Ectodermal cell (in vitro differentiated cells): ENCODE data around the gene SPACA7.

Experiments
- H3K27ac ChIP-seq: 2 replicates; pipeline ENCODE4 v1.7.0; 2013; ENCODE audit warnings: mild to moderate bottlenecking, low read depth, low read length; ENCODE audit not compliant: insufficient read depth, poor library complexity, severe bottlenecking
- H3K27me3 ChIP-seq: 2 replicates; pipeline ENCODE4 v1.7.0; 2013; ENCODE audit warnings: mild to moderate bottlenecking, low read length; ENCODE audit not compliant: insufficient read depth, control insufficient read depth, poor library complexity, severe bottlenecking
- H3K36me3 ChIP-seq: one replicate; pipeline ENCODE4 v1.7.0; 2013; ENCODE audit warnings: low read length; ENCODE audit not compliant: control insufficient read depth, insufficient read depth
- H3K4me1 ChIP-seq: one replicate; pipeline ENCODE4 v1.7.0; 2013; ENCODE audit warnings: low read length; ENCODE audit not compliant: control insufficient read depth, insufficient read depth
- H3K4me3 ChIP-seq: 2 replicates; pipeline ENCODE4 v1.7.0; 2013; ENCODE audit warnings: low read depth, low read length, control low read depth; ENCODE audit not compliant: insufficient read depth
- H3K9me3 ChIP-seq: 2 replicates; pipeline ENCODE4 v1.7.0; 2013; ENCODE audit warnings: mild to moderate bottlenecking, low read length, moderate library complexity; ENCODE audit not compliant: control insufficient read depth
- WGBS, 2 experiments: methylation state at CpG; one replicate each; pipeline ENCODE4 v1.1.7; 2013; ENCODE audit warnings: missing lambda C conversion rate in 2 of 2; 5-methylcytosine and 5-hydroxymethylcytosine counted together

SPACA7 gene

GRCh38 chr13:112479389-112479788 is 103.2 kb downstream of the SPACA7 start:
- 86 to 94% methylated on average over 6 of the region's 7 CpGs for WGBS, 2 experiments
- Histone ChIP-seq H3K27ac (no peak overlapping the region), H3K4me3 (no peak overlapping the region), H3K27me3 (no peaks in the 10 kb centered on the region), H3K4me1 (no peaks in the 10 kb centered on the region), H3K36me3 (no peaks in the 10 kb centered on the region), H3K9me3 (no peaks in the 10 kb centered on the region)

- Histone ChIP-seq H3K27ac (no peak overlapping the region), H3K36me3 (no peaks in the 10 kb centered on the region), H3K27me3 (no peaks in the 10 kb centered on the region), H3K4me3 (no peak overlapping the region), H3K9me3 (no peaks in the 10 kb centered on the region), H3K4me1 (no peaks in the 10 kb centered on the region)
Measured at GRCh38 chr13:112481458-112481857, 105.3 kb downstream of the SPACA7 start.

- H3K36me3 ChIP-seq: no peaks in the 10 kb centered on the region
- 96 to 97% methylated on average over 7 of the region's 7 CpGs for WGBS, 2 experiments
- H3K4me1 ChIP-seq: no peaks in the 10 kb centered on the region
- H3K27ac ChIP-seq: no peak overlapping the region
- H3K9me3 ChIP-seq: no peaks in the 10 kb centered on the region
- no peaks in the 10 kb centered on the region for H3K27me3 ChIP-seq
- no peak overlapping the region for H3K4me3 ChIP-seq
Measured at GRCh38 chr13:112483299-112483698, 107.1 kb downstream of the SPACA7 start.
